HG03108 (cell line): ENCODE data around the gene IQCE.
"Not testable (repeated sequence)": the region's sequence is repeated elsewhere in the genome, so short reads cannot be mapped to it uniquely, and the experiment has no call there.

Experiments
- ATAC-seq: cut with Tn5 transposase; IDR thresholded peaks from one replicate; pipeline ENCODE4 v1.9.1; 2021; ENCODE audit warnings: moderate library complexity; ENCODE audit not compliant: unreplicated experiment

IQCE gene

GRCh38 chr7:2575733-2576340 is 17.1 kb downstream of the IQCE start:
- ATAC-seq, result no peak

- no peak for ATAC-seq
These were observed 18.1 kb downstream of the IQCE start for GRCh38 chr7:2576742-2577491.

GRCh38 chr7:2577914-2578680 is 19.3 kb downstream of the IQCE start:
- no peak for ATAC-seq

GRCh38 chr7:2580636-2581035 is 21.9 kb downstream of the IQCE start:
- ATAC-seq, result no peak

GRCh38 chr7:2582006-2582735 is 23.4 kb downstream of the IQCE start:
- ATAC-seq, result no peak

GRCh38 chr7:2583798-2584580 is 25.2 kb downstream of the IQCE start:
- ATAC-seq, result no peak

- ATAC-seq, result no peak
These were observed 26.7 kb downstream of the IQCE start for GRCh38 chr7:2585446-2585845.

- ATAC-seq, result no peak
These were observed 27.7 kb downstream of the IQCE start for GRCh38 chr7:2586326-2587020.

- ATAC-seq, result no peak
These were observed 28.4 kb downstream of the IQCE start for GRCh38 chr7:2587134-2587533.

- no peak for ATAC-seq
These were observed 29.0 kb downstream of the IQCE start for GRCh38 chr7:2587778-2588177.

- ATAC-seq, result no peak
These were observed 30.6 kb downstream of the IQCE start for GRCh38 chr7:2589341-2589740.

- ATAC-seq, result not testable (repeated sequence)
These were observed 31.2 kb downstream of the IQCE start for GRCh38 chr7:2589941-2590340.

GRCh38 chr7:2592375-2592865 is 33.6 kb downstream of the IQCE start:
- no peak for ATAC-seq

- no peak for ATAC-seq
These were observed 34.4 kb downstream of the IQCE start for GRCh38 chr7:2593036-2593727.

- ATAC-seq, result no peak
These were observed 35.8 kb downstream of the IQCE start for GRCh38 chr7:2594599-2594998.

GRCh38 chr7:2595258-2595860 is 36.6 kb downstream of the IQCE start:
- ATAC-seq, result no peak

- no peak for ATAC-seq
These were observed 37.9 kb downstream of the IQCE start for GRCh38 chr7:2596464-2597272.

- no peak for ATAC-seq
These were observed 38.5 kb downstream of the IQCE start for GRCh38 chr7:2597273-2597640.
